H1 (cell line): ENCODE data around the gene PSPN.
"Not testable (repeated sequence)": the region's sequence is repeated elsewhere in the genome, so short reads cannot be mapped to it uniquely, and the experiment has no call there.

Experiments used
- BCL11A ChIP-seq, 2 experiments: IDR thresholded peaks; one replicate each; pipeline ENCODE4 v1.6.1; 2011; ENCODE audit warnings: low read depth in 2 of 2, low read length in 2 of 2, mild to moderate bottlenecking in 2 of 2
- RAD21 ChIP-seq, 2 experiments: IDR thresholded peaks in 1 of 2; conservative IDR thresholded peaks in 1 of 2; 2 replicates each; pipeline ENCODE4 v1.6.1; 2011; ENCODE audit warnings: low read depth in 2 of 2, low read length in 2 of 2, improper control_type of control experiment in 1 of 2, inconsistent platforms in 1 of 2, mild to moderate bottlenecking in 1 of 2, moderate library complexity in 1 of 2
- RFX5 ChIP-seq: IDR thresholded peaks from 2 replicates; pipeline ENCODE4 v1.6.1; 2011; ENCODE audit warnings: low read depth, low read length, improper control_type of control experiment, borderline replicate concordance
- SRF ChIP-seq: IDR thresholded peaks from 2 replicates; pipeline ENCODE4 v1.6.1; 2011; ENCODE audit warnings: mild to moderate bottlenecking, low read depth, low read length, moderate library complexity
- TF ChIP-seq, protein P1 (sequence below), 3 experiments: IDR thresholded peaks; 1 replicate in 2 of 3; 2 replicates in 1 of 3; pipeline versions ENCODE4 v1.5.1 to v1.6.1; 2011; ENCODE audit warnings: low read length in 3 of 3, mild to moderate bottlenecking in 3 of 3, inconsistent platforms in 2 of 3, low read depth in 1 of 3, moderate library complexity in 1 of 3; ENCODE audit not compliant: insufficient read depth in 1 of 3; ENCODE audit errors: control extremely low read depth in 1 of 3
- TF ChIP-seq, protein P2 (sequence below): IDR thresholded peaks from 2 replicates; pipeline ENCODE4 v1.6.1; 2012; ENCODE audit warnings: inconsistent platforms

DNA sequence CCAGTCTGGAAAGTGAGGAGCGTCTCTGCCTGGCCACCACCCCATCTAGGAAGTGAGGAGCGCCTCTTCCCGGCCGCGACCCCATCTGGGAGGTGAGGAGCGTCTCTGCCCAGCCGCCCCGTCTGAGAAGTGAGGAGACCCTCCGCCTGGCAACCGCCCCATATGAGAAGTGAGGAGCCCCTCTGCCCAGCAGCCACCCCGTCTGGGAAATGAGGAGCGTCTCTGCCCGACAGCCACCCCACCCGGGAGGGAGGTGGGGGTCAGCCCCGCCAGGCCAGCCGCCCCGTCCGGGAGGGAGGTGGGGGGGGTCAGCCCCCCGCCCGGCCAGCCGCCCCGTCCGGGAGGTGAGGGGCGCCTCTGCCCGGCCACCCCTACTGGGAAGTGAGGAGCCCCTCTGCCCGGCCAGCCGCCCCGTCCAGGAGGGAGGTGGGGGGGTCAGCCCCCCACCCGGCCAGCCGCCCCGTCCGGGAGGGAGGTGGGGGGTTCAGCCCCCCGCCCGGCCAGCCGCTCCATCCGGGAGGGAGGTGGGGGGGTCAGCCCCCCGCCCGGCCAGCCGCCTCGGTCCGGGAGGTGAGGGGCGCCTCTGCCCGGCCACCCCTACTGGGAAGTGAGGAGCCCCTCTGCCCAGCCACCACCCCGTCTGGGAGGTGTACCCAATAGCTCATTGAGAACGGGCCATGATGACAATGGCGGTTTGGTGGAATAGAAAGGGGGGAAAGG, 20.3 kb downstream of the PSPN start:
- TF ChIP-seq RFX5; RAD21 (IDR thresholded peaks at IDR 0.05 in 1 of 2, conservative IDR thresholded peaks at IDR 0.05 in 1 of 2; ENCODE audit: low read depth in 2 of 2, low read length in 2 of 2); SRF; BCL11A (IDR thresholded peaks at IDR 0.05; ENCODE audit: low read depth in 2 of 2, low read length in 2 of 2): not testable (repeated sequence)
- TF ChIP-seq, protein P1, sequence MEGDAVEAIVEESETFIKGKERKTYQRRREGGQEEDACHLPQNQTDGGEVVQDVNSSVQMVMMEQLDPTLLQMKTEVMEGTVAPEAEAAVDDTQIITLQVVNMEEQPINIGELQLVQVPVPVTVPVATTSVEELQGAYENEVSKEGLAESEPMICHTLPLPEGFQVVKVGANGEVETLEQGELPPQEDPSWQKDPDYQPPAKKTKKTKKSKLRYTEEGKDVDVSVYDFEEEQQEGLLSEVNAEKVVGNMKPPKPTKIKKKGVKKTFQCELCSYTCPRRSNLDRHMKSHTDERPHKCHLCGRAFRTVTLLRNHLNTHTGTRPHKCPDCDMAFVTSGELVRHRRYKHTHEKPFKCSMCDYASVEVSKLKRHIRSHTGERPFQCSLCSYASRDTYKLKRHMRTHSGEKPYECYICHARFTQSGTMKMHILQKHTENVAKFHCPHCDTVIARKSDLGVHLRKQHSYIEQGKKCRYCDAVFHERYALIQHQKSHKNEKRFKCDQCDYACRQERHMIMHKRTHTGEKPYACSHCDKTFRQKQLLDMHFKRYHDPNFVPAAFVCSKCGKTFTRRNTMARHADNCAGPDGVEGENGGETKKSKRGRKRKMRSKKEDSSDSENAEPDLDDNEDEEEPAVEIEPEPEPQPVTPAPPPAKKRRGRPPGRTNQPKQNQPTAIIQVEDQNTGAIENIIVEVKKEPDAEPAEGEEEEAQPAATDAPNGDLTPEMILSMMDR (IDR thresholded peaks at IDR 0.05; ENCODE audit: control extremely low read depth in 1 of 3, insufficient read depth in 1 of 3, low read depth in 1 of 3, low read length in 3 of 3) = not testable (repeated sequence)
- TF ChIP-seq, protein P2, sequence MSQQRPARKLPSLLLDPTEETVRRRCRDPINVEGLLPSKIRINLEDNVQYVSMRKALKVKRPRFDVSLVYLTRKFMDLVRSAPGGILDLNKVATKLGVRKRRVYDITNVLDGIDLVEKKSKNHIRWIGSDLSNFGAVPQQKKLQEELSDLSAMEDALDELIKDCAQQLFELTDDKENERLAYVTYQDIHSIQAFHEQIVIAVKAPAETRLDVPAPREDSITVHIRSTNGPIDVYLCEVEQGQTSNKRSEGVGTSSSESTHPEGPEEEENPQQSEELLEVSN = not testable (repeated sequence)
